Caki2 (cell line): Measurements from ENCODE around the gene PHACTR3. TPM values are rescaled to one million over a fixed set of nuclear protein-coding genes. Genes with fewer than 3 reads are reported as not detected.
A peak's percentile ranks its signal among the peaks of the same experiment; 100 is the strongest.

Source experiments
- DNase-seq: peaks from one replicate; pipeline ENCODE4 v3.0.0-alpha.2; 2015; ENCODE audit warnings: low read depth
- in situ Hi-C: cut with HindIII; loops from 2 replicates; pipeline ENCODE4 v1.10.0; 2016; ENCODE audit warnings: low sequenced_read_pairs, low pct_unique_long_range_greater_than_20kb, mixed read lengths
- total RNA-seq: library from RNA; depleted of rRNA; stranded (reverse); fragments of >200 nt; shearing (Covaris generic); gene quantifications from 2 replicates; pipeline ENCODE4 v1.2.3, GENCODE V29; 2014; ENCODE audit warnings: low replicate concordance

The PHACTR3 gene
- total RNA-seq, 1 experiment from 2014 or later = not detected

DNA sequence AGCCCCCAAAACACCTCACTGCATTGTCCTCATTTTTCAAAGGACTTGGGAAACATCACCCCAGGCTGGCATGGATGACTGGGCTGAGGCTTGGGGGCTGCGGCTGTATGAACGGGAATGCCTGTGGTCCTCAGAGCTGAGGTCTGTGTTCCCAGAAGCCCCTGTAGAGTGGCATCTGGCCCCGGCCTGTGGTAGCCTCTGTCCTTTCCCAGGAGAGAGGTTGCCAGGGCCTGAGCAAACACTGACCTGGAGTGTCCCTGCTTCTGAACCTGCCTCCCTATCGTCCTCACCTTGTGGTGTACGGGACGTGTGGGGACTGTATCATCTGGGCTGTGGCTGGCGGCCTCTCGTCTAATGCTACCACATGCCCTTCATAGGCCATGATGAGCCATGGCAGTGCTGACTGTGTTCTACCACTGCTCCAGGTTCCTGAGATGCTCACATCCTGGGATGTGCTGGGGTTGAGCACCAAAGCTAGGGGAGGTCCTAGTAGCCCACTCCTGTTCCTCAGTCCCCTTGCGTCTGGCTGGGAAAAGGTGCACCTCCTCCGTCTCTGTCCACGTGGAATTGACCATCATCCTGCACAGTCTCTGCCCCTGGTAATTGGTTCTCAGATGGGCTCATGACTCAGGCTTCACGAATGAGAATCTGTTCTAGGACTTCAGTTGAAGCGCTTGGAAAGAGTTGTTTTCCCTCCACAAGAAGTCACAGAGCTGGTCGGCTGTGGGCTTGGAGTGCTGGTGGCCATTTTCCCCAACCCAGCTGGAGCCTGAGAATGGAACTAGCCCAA is 27.6 kb downstream of the PHACTR3 start:
- no peak for DNase-seq

GRCh38 chr20:59632541-59633113 is 28.3 kb downstream of the PHACTR3 start:
- in situ Hi-C loops = no loop called here
- DNase-seq = no peak

More for the DNA sequence above, 27.6 kb downstream of the PHACTR3 start:
- in situ Hi-C loops = no loop called here

- in situ Hi-C loops = no loop called here
- DNase-seq = peak; percentile 60
Measured at GRCh38 chr20:59633656-59634251, 29.4 kb downstream of the PHACTR3 start.

DNA sequence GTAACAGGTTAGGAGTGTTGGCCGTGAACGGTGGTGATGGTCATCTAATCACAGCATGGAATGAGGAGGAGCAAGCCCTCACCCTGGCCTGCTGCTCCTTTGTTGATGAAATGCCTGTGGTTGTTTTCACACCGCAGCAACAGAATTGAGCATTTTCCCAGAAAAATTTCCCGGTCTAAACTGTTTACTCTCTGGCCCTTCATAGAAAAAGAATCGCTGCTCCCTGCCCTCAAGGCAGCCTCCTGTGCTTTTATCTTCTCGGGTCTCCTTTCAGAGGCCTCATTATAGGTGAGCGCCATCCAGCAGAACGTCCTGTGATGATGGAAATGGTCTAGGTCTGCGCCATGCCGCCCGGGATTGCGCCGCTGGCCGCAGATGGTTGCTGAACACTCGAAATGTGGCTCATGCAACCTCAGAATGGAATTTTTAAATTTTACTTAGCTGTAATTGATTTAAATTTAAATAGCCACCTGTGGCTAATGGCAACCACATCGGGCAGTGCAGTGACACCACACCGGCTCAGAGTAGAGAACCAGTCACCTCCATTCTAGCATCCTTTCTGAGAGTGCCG is 30.2 kb downstream of the PHACTR3 start:
- peak; percentile 25 for DNase-seq
- in situ Hi-C loops = no loop called here

- DNase-seq = no peak
- in situ Hi-C loops = no loop called here
Measured at GRCh38 chr20:59636766-59637370, 32.5 kb downstream of the PHACTR3 start.

DNA sequence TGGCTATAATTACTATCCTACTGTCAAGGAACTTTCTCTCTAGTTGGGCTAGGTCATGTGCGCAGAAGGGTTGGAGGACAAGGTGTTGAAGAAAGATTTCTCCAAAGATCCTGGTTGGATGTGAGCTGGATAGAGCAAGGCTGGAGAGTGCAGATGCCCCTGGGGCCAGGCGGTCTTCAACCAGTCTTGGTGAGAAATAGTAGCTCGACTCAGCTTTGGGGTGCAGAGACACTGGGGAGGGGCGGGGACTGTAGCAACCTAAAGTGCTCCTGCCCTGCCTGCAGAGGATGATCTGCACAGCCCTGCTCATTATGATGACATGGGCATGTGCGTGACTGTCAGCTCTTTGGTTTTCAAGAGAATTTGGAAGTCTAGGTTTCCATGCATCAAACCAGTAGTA is 35.9 kb downstream of the PHACTR3 start:
- in situ Hi-C loops = no loop called here

DNA sequence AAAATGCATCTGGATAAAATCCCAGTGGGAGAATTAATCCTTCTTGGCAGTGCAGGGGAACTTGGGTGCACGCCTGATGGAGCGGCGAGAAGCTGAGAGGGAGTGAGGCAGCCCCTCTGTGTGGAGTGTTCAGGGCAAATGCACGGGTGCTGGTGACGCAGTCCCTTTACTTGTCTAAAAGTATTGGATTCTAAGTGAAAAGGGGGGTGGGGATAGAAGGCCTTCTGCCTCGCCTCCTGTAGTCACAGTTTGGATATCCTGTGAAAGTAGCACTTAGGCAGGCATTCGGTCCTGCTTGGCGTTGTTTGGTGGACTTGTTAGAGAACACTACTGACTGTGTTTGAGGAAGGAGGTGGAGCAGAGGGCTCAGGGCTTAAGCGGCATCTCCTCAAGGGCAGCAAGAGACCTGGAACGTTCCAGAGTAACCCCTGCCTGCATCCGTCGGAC is 39.3 kb downstream of the PHACTR3 start:
- no peak for DNase-seq
- in situ Hi-C loops = no loop called here

More for the DNA sequence above, 35.9 kb downstream of the PHACTR3 start:
- no peak for DNase-seq

- in situ Hi-C loops = no loop called here
- DNase-seq = no peak
Measured at GRCh38 chr20:59644371-59644939, 40.1 kb downstream of the PHACTR3 start.

DNA sequence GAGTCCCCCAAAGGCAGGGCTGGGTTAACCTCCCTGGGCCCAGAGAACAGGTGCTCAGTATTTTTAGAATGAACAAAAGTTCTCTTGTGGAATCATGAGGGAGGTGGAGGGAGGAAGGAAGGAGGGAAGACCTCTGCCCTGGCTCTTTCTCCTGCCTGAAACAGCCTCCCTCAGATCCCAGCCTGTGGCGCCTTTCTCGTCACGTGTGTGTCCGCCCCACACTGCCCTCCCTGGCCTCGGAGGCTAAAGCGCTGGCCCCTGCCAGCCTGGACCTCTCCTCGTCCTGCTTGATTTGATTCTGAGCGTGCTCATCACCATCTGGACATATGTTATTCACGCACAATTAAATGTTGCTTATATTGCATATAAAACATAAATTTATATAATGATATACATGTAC is 40.9 kb downstream of the PHACTR3 start:
- DNase-seq = no peak
- in situ Hi-C loops = no loop called here

GRCh38 chr20:59645761-59646171 is 41.4 kb downstream of the PHACTR3 start:
- in situ Hi-C loops = no loop called here
- DNase-seq = no peak

- DNase-seq = no peak
- in situ Hi-C loops = no loop called here
Measured at GRCh38 chr20:59646487-59646886, 42.1 kb downstream of the PHACTR3 start.

DNA sequence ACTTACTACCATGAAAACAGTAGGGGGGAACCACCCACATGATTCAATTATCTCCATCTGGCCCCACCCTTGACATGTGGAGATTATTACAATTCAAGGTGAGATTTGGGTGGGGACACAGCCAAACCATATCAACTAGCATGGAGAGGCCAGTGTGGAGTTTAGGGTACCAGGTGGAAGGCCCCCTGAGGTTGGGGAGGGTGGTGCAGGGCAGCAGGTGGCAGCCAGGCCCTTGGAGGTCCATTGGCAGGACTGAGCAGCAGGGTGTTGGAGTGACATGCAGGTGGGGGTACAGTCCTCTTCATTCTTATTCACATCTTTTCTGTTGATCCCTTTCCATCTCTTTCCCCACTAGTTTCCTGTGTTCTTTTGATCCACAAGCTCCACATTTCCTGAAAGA is 42.9 kb downstream of the PHACTR3 start:
- no peak for DNase-seq
- in situ Hi-C loops = no loop called here

- in situ Hi-C loops = no loop called here
Measured at GRCh38 chr20:59648466-59649070, 44.2 kb downstream of the PHACTR3 start.

DNA sequence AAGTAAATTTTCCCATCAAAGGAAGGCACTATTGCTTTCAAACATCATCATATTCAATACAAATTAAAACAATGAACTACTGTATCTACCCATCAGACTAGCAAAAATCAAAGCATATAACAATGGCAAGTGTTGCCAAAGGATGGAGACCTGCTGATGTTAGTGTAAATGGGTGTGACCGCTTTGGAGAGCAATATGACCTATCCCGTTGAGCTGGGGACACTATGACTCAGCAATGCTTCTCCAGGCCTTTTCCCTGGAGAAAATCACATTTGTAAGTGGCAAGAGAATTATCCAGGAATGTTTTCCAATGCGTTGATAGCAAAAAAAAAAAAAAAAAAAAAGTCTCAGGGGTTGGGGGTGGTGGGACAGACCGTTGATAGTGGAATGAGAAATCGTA is 46.1 kb downstream of the PHACTR3 start:
- peak; percentile 26 for DNase-seq
- in situ Hi-C loops = no loop called here

More at GRCh38 chr20:59648466-59649070, 44.2 kb downstream of the PHACTR3 start:
- DNase-seq = peak; percentile 10

DNA sequence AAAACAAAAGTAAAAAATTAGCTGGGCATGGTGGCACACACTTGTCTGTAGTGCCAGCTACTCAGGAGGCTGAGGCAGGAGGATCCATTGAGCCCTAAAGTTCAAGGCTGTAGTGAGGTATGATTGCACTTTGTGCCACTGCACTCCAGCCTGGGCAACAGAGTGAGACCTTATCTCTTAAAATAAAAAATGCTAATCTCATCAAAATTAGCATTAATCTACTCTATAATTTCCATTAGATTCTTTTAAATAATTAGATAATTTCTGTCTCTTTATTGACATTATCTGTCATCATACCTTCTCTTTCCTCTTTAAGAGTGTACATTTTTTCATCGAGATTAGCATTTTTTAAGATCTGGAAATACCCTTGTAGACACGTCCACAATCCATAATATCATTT is 48.0 kb downstream of the PHACTR3 start:
- DNase-seq = no peak
- in situ Hi-C loops = no loop called here

DNA sequence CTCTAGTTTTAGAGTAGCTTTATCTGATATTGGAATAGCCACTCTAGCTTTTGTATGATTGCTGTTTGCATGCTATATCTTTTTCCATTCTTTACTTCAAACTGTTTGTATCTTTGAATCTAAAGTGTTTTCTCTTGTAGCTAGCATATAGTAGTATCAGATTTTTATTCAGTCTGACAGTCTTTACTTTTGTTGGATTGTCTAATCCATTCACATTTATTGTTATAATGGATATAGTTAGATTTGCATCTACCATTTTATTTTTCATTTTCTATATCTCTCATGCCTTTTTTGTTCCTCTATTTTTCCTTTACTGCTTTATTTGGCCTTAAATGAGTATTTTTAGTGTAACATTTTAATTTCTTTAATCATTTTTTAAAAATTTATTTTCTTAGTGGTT is 52.1 kb downstream of the PHACTR3 start:
- in situ Hi-C loops = no loop called here
- DNase-seq = no peak

DNA sequence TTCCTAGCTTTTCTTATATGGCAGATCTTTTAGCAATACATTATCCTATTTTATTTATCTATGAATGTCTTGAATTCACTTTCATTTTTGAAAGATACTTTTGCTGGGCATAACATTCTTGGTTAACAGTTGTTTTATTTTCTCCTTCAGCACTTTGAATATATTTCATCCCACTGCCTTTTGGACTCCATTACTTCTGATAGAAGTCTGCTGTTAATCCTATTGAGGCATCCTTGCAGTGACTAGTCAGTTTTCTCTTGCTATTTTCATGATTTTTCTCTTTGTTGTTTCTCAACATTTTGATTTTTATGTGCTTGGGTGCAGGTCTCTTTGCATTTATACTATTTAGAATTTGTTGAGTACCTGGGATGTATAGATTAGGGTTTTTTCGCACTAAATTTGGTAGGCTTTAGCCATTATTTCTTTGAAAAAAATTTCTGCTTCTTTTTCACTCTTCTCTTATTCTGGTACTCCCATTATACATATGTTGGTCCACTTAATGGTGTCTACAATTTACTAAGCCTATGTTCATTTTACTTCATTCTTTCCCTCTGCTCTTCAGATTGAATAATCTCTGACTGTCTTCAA is 53.2 kb downstream of the PHACTR3 start:
- DNase-seq = peak; percentile 1
- in situ Hi-C loops = no loop called here

DNA sequence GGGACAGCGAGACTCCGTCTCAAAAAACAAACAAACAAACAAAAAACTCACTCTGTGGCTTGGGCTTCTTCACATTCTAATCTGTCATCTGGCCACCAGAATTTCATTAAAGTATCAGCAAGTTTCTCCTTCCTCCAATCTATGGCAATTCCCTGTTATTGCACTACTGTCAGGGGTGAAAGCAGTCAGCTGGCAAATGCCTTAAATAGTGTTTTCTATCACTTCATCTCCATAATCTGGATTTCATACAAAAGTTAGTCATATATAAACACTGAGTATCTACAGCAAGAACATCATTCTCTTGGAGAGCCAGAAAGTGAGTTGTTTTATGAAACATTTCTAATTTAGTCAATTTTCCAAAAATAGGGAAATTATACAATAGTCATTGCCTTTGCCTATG is 56.1 kb downstream of the PHACTR3 start:
- in situ Hi-C loops = no loop called here
- DNase-seq = no peak
